ENCODE measurements around the gene CCL2. TPM values are rescaled to one million over a fixed set of nuclear protein-coding genes. Genes with fewer than 3 reads are reported as not detected.

CCL2 gene
- total RNA-seq, 1 donor from 2014 or later, result 34.1 TPM

- Histone ChIP-seq H3K36me3 (no peaks in the 10 kb centered on the region), H3K27me3 (ENCODE audit: low read depth) (no peaks in the 10 kb centered on the region), H3K27ac (no peak overlapping the region), H3K4me3 (no peak overlapping the region), H3K4me1 (peaks cover 43% of the 10 kb centered on the region), H3K9me3 (no peaks in the 10 kb centered on the region)
- TF ChIP-seq CTCF (IDR thresholded peaks at IDR 0.05), result no peak
- intact Hi-C loops (cut with DNase I), result no loop called here
- ATAC-seq (no peak), DNase-seq (no peak)
Observed at GRCh38 chr17:34257299-34257985, 2.4 kb downstream of the CCL2 start.

- no peak for TF ChIP-seq CTCF (IDR thresholded peaks at IDR 0.05)
- Histone ChIP-seq H3K36me3 (no peaks in the 10 kb centered on the region), H3K27ac (no peak overlapping the region), H3K4me1 (peaks cover 38% of the 10 kb centered on the region), H3K9me3 (no peaks in the 10 kb centered on the region), H3K27me3 (ENCODE audit: low read depth) (no peaks in the 10 kb centered on the region), H3K4me3 (no peak overlapping the region)
- no peak for ATAC-seq
- DNase-seq, result no peak
- intact Hi-C loops (cut with DNase I), result no loop called here
Observed at GRCh38 chr17:34257986-34258326, 2.9 kb downstream of the CCL2 start.

GRCh38 chr17:34259146-34259545 is 4.1 kb downstream of the CCL2 start:
- intact Hi-C loops (cut with DNase I), result no loop called here
- DNase-seq (no peak), ATAC-seq (no peak)
- Histone ChIP-seq H3K9me3 (no peaks in the 10 kb centered on the region), H3K27me3 (ENCODE audit: low read depth) (no peaks in the 10 kb centered on the region), H3K4me1 (peaks cover 26% of the 10 kb centered on the region), H3K4me3 (no peak overlapping the region), H3K27ac (no peak overlapping the region), H3K36me3 (no peaks in the 10 kb centered on the region)
- TF ChIP-seq CTCF (IDR thresholded peaks at IDR 0.05), result no peak

- Histone ChIP-seq H3K4me1 (peaks cover 9% of the 10 kb centered on the region), H3K27ac (no peak overlapping the region), H3K4me3 (no peak overlapping the region), H3K27me3 (ENCODE audit: low read depth) (no peaks in the 10 kb centered on the region), H3K9me3 (no peaks in the 10 kb centered on the region), H3K36me3 (no peaks in the 10 kb centered on the region)
- ATAC-seq, result no peak
- intact Hi-C loops (cut with DNase I), result no loop called here
- DNase-seq, result no peak
- no peak for TF ChIP-seq CTCF (IDR thresholded peaks at IDR 0.05)
Observed at GRCh38 chr17:34260861-34261260, 5.8 kb downstream of the CCL2 start.

- Histone ChIP-seq H3K27me3 (ENCODE audit: low read depth) (no peaks in the 10 kb centered on the region), H3K4me1 (no peaks in the 10 kb centered on the region), H3K36me3 (no peaks in the 10 kb centered on the region), H3K27ac (no peak overlapping the region), H3K9me3 (no peaks in the 10 kb centered on the region), H3K4me3 (no peak overlapping the region)
- TF ChIP-seq CTCF (IDR thresholded peaks at IDR 0.05), result no peak
- no peak for DNase-seq
- intact Hi-C loops (cut with DNase I), result no loop called here
- no peak for ATAC-seq
Observed at GRCh38 chr17:34261568-34262337, 6.7 kb downstream of the CCL2 start.
